Measurements from ENCODE around the gene CFAP61. TPM values are rescaled to one million over a fixed set of nuclear protein-coding genes. Genes with fewer than 3 reads are reported as not detected.
"Not testable (repeated sequence)": the region's sequence is repeated elsewhere in the genome, so short reads cannot be mapped to it uniquely, and the experiment has no call there.

CFAP61 gene
- total RNA-seq, 2 donors from 2014 or later: 1.0 to 1.9 TPM

GRCh38 chr20:20343932-20344331 lies 291.6 kb downstream of the CFAP61 start:
- peaks cover 0 to 15% of the 10 kb centered on the region in 2 donors for H3K9me3 ChIP-seq
- no peaks in the 10 kb centered on the region for H3K27me3 ChIP-seq
- no peaks in the 10 kb centered on the region for H3K36me3 ChIP-seq
- H3K4me1 ChIP-seq: no peaks in the 10 kb centered on the region
- no peak overlapping the region for H3K4me3 ChIP-seq
- no peak for TF ChIP-seq CTCF (IDR thresholded peaks at IDR 0.05)
- no peak overlapping the region for H3K27ac ChIP-seq
- DNase-seq (ENCODE audit: low spot score): no peak

- no peak for TF ChIP-seq CTCF (IDR thresholded peaks at IDR 0.05)
- Histone ChIP-seq H3K27me3 (no peaks in the 10 kb centered on the region), H3K27ac (no peak overlapping the region), H3K9me3 (peaks cover 0 to 15% of the 10 kb centered on the region in 2 donors), H3K36me3 (no peaks in the 10 kb centered on the region), H3K4me3 (no peak overlapping the region), H3K4me1 (no peaks in the 10 kb centered on the region)
- DNase-seq (ENCODE audit: low spot score): no peak
Measured at GRCh38 chr20:20344476-20344875, 292.1 kb downstream of the CFAP61 start.

GRCh38 chr20:20353576-20353975 lies 301.2 kb downstream of the CFAP61 start:
- TF ChIP-seq CTCF (IDR thresholded peaks at IDR 0.05): no peak
- peaks cover 0 to 4% of the 10 kb centered on the region in 2 donors for H3K9me3 ChIP-seq

GRCh38 chr20:20355503-20355902 lies 303.2 kb downstream of the CFAP61 start:
- H3K27ac ChIP-seq; DNase-seq (ENCODE audit: low spot score); H3K4me1 ChIP-seq; H3K9me3 ChIP-seq; H3K36me3 ChIP-seq; H3K4me3 ChIP-seq; H3K27me3 ChIP-seq: not testable (repeated sequence)

More at GRCh38 chr20:20353576-20353975, 301.2 kb downstream of the CFAP61 start:
- Histone ChIP-seq H3K4me3 (no peak overlapping the region), H3K36me3 (no peaks in the 10 kb centered on the region), H3K27me3 (no peaks in the 10 kb centered on the region), H3K27ac (no peak overlapping the region), H3K4me1 (no peaks in the 10 kb centered on the region)
- DNase-seq (ENCODE audit: low spot score): no peak

- TF ChIP-seq CTCF (IDR thresholded peaks at IDR 0.05): no peak
- Histone ChIP-seq H3K27me3 (peaks cover 5 to 8% of the 10 kb centered on the region in 2 donors), H3K27ac (no peak overlapping the region), H3K4me1 (peaks cover 0 to 6% of the 10 kb centered on the region in 2 donors), H3K4me3 (no peak overlapping the region), H3K9me3 (no peaks in the 10 kb centered on the region), H3K36me3 (no peaks in the 10 kb centered on the region)
- no peak for DNase-seq (ENCODE audit: low spot score)
Measured at GRCh38 chr20:20358801-20359200, 306.5 kb downstream of the CFAP61 start.

GRCh38 chr20:20359628-20360027 lies 307.3 kb downstream of the CFAP61 start:
- DNase-seq (ENCODE audit: low spot score): no peak
- H3K27ac ChIP-seq: no peak overlapping the region
- peaks cover 13 to 16% of the 10 kb centered on the region in 2 donors for H3K27me3 ChIP-seq
- H3K36me3 ChIP-seq: no peaks in the 10 kb centered on the region
- H3K4me3 ChIP-seq: no peak overlapping the region
- no peak for TF ChIP-seq CTCF (IDR thresholded peaks at IDR 0.05)
- H3K4me1 ChIP-seq: peaks cover 0 to 13% of the 10 kb centered on the region in 2 donors
- no peaks in the 10 kb centered on the region for H3K9me3 ChIP-seq
